ENCODE results near the gene PDZRN4.
"Not testable (repeated sequence)": the region's sequence is repeated elsewhere in the genome, so short reads cannot be mapped to it uniquely, and the experiment has no call there.

The PDZRN4 gene

DNA sequence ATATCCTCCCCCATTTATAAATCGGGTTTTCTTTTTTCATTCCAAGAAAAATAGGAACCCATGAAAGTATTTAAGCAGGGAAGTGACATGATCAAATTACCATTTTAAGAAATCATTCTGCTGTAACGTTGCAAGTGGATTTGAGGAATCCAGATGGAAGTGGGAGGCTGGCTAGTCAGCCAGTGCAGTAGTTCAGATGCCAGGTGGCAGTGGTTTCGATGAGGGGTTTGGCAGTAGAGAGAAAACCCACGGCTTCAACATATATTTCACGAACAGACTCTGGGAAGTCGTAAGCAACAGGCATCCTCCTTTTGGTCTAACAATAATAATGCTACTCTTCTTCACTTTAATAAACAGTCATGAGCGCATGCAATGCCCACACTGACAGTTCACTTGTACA is 25.0 kb downstream of the PDZRN4 start:
- DNase-seq (ENCODE audit: low read depth in 2 of 3, low spot score in 2 of 3), result no peak

DNA sequence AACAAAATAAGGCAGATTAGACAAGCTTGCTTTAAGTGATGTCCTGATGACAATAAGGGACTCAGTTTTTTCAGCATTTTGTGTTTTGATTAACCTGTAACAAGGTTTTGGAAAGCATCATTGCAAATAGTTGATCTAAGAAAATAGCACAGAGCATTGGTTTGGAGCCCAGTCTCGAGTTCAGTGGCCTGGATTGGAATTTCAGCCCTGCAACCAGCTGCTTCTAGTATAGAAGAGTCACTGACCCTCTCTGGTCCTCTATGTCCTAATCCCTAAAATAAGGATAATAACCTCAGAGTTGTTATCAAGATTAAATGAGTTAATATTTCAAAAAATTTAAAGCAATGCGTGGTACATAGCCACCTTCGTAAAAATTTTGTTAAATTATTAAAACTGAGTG is 25.5 kb downstream of the PDZRN4 start:
- no peak for DNase-seq (ENCODE audit: low read depth in 2 of 3, low spot score in 2 of 3)

- DNase-seq (ENCODE audit: low read depth in 2 of 3, low spot score in 2 of 3), result no peak
Measured at GRCh38 chr12:41217727-41218126, 29.6 kb downstream of the PDZRN4 start.

GRCh38 chr12:41220931-41221330 is 32.8 kb downstream of the PDZRN4 start:
- no peak for DNase-seq (ENCODE audit: low read depth in 2 of 3, low spot score in 2 of 3)

- no peak for DNase-seq (ENCODE audit: low read depth in 2 of 3, low spot score in 2 of 3)
Measured at GRCh38 chr12:41221491-41221890, 33.4 kb downstream of the PDZRN4 start.

DNA sequence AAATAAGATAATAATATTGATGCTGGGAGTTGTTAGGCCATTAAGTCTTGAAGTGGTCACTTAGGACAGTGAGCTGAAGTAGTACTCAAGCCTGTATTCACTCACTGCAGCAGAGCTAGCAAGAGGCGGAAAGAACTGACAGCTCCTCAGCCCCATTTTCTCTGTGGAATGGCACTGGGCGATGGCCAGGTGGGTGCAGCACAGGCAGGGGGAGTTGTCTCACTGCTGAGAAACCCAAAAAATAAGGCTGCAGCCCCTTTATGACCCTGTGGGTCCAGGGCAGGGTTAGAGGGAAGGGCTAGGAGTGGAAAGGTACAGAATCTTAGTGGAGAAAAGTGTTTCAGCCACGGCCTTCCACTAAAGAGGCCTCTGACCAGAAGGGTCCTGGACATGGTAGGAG is 35.5 kb downstream of the PDZRN4 start:
- DNase-seq (ENCODE audit: low read depth in 2 of 3, low spot score in 2 of 3), result no peak

GRCh38 chr12:41224066-41224465 is 35.9 kb downstream of the PDZRN4 start:
- DNase-seq (ENCODE audit: low read depth in 2 of 3, low spot score in 2 of 3), result no peak

GRCh38 chr12:41225179-41225578 is 37.1 kb downstream of the PDZRN4 start:
- no peak for DNase-seq (ENCODE audit: low read depth in 2 of 3, low spot score in 2 of 3)

GRCh38 chr12:41228066-41228820 is 40.1 kb downstream of the PDZRN4 start:
- no peak for DNase-seq (ENCODE audit: low read depth in 2 of 3, low spot score in 2 of 3)

GRCh38 chr12:41230756-41231155 is 42.6 kb downstream of the PDZRN4 start:
- no peak for DNase-seq (ENCODE audit: low read depth in 2 of 3, low spot score in 2 of 3)

- DNase-seq (ENCODE audit: low read depth in 2 of 3, low spot score in 2 of 3), result no peak
Measured at GRCh38 chr12:41234692-41235091, 46.6 kb downstream of the PDZRN4 start.

GRCh38 chr12:41242603-41243002 is 54.5 kb downstream of the PDZRN4 start:
- no peak for DNase-seq (ENCODE audit: low read depth in 2 of 3, low spot score in 2 of 3)

DNA sequence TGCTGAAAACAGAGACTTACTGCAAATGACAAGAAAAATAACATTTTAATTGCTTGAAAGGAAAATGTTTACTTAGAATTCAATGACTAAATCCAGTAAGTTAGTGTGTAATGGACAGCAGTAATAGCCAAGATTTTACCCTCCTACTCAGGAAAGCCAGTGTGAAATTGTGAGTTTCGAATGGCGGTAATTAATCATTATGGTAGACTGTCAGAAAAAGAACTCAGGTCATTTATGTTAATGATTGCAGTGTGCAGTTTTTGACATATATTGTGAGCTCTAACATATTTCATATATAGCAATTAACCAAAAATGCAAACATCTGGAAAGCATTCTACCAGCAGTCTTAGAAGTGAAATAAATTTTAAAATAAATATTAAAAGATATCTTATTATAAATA is 60.3 kb downstream of the PDZRN4 start:
- DNase-seq (ENCODE audit: low read depth in 2 of 3, low spot score in 2 of 3), result no peak

- no peak for DNase-seq (ENCODE audit: low read depth in 2 of 3, low spot score in 2 of 3)
Measured at GRCh38 chr12:41250748-41251147, 62.6 kb downstream of the PDZRN4 start.

- DNase-seq (ENCODE audit: low read depth in 2 of 3, low spot score in 2 of 3), result no peak
Measured at GRCh38 chr12:41254004-41254914, 66.1 kb downstream of the PDZRN4 start.

DNA sequence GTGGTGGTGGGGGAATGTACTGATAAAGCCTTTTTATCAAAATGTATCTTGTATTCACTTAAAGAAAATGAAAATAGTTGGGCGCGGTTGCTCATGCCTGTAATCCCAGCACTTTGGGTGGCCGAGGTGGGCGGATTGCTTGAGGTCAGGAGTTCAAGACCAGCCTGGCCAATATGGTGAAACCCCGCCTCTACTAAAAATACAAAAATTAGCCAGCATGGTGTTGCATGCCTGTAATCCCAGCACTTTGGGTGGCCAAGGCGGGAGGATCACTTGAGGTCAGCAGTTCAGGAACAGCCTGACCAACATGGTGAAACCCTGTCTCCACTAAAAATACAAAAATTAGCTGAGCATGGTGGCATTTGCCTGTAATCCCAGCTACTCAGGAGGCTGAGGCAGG is 75.1 kb downstream of the PDZRN4 start:
- DNase-seq (ENCODE audit: low read depth in 2 of 3, low spot score in 2 of 3), result not testable (repeated sequence)

DNA sequence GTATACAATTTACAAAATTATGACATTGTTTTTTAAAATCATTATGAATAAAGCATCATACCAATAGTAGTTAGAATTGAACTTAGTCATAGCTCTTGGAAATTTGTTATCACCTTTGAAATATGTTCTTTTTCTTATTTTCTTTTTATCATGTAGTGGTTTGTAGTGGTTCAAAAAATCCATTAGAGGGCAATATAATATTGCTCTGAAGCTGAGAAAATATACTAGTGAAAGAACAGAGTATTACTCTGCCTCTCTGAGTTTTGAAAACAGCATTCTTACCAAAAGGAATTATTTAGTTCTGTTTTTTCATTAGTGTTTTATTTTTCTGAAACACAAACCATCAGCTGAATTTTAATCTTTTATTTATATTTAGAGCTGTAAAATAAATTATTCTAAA is 76.2 kb downstream of the PDZRN4 start:
- DNase-seq (ENCODE audit: low read depth in 2 of 3, low spot score in 2 of 3), result no peak

DNA sequence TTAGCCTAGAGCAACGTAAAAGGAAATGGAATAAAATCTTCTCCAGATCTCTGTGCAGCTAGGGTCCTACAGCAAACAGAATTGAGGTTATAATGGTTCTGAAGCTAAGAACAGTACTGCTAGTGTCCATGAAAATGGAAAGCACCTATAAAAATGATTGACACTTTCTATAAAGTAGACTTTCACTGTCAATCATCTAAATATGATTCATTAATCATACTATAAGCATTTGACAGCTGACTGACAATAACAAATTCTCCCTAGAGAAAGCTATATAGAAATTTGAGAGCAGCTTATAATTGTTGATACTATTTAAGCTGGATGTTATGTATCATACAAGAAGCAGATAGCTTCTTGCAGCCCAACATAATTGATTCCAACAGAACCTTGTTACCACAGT is 80.9 kb downstream of the PDZRN4 start:
- DNase-seq (ENCODE audit: low read depth in 2 of 3, low spot score in 2 of 3), result no peak

DNA sequence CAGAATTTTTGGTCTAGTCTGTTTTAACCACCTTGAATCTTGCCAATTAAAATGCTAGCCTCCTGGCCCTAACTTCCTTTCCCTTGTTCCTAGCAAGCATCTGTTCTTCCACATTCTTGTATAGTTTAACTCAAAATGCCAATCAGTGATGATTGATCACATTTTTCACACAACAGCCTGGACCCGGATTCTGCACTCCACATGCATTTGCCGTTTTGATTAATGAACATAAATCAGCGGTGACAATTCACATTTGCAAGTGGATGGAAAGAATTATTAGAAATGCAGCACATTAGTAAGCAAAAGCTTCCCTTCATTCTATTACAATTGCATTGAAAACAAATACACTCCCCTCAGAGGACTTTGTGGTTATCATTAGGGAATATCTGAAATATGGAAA is 83.4 kb downstream of the PDZRN4 start:
- no peak for DNase-seq (ENCODE audit: low read depth in 2 of 3, low spot score in 2 of 3)

- no peak for DNase-seq (ENCODE audit: low read depth in 2 of 3, low spot score in 2 of 3)
Measured at GRCh38 chr12:41274643-41275042, 86.5 kb downstream of the PDZRN4 start.

GRCh38 chr12:41277100-41277945 is 89.2 kb downstream of the PDZRN4 start:
- no peak for DNase-seq (ENCODE audit: low read depth in 2 of 3, low spot score in 2 of 3)

DNA sequence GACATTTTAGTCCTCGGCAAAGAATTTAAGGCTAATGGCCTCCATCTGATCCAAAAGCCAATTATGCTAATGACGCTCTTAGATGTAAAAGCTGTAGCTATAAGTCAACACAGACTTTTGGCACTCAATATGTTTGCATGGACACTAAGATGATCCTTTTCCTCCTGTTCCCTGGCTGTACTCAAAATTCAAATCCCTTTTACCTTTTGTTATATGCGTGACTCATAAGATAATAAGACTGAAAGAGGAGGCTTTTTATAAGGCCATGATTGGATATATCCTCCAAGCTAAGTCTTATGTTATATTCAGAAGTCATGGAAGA is 89.8 kb downstream of the PDZRN4 start:
- no peak for DNase-seq (ENCODE audit: low read depth in 2 of 3, low spot score in 2 of 3)

Data from activated CD8-positive, alpha-beta memory T cell treated with anti-CD3 and anti-CD28 coated beads for 48 hours (primary cell).